NCI-H446 treated with DMSO at 0.1 percent for 48 hours (cell line): Measurements from ENCODE around the gene ABCG5.

ENCODE experiments used
- DNase-seq: peaks from one replicate; lab custom pipeline; 2025; lab: John Stamatoyannopoulos, UW

The ABCG5 gene

DNA sequence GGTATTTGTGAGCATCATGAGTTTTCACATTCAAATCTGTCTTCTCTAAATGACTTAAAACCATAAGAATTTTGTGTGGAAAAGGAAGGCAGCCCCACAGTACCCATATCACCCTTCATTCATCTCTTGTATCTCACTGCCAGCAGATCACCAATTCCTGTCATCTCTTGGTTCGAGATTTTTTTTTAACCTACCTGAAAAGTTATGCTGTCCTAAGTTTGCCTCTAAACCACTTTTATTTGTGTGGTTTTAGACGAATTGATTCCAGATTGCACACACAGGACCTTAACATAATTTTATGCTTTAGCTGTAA, 32.0 kb downstream of the ABCG5 start:
- no peak for DNase-seq

DNA sequence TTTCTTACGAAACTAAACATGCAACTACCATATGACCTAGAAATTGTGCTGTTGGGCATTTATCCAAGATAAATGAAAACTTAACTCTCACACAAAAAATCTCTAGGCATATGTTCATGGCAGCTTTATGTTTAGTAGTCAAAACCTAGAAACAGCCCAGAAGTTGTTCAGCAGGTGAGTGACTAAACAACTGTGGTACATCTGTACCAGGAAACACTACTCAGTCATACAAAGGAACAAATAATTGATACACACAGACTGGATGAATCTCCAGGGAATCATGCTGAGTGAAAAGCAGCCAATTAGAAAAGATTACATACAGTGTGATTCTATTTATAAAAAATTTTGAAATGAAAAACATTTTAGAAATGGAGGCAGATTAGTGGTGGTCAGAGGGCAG, 35.5 kb downstream of the ABCG5 start:
- DNase-seq, result no peak

DNA sequence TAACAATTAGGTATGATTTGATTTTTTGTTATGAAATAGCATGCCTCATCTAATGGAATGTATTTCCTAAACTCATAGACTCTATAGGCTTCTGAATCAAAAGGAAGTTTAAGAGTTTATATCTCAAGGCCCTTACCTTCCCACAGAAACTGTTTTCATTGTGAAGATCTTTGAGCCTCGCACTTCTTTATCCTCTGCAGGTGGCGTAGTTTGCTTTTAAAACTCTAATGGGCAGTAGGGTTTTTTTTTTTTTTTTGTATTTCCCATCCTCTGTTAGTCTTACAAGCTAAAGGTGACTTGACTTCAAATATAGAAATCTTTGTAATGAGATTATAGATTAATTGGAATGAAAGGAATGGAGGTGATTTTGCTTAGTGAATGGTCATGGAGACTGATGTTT, 36.5 kb downstream of the ABCG5 start:
- DNase-seq, result no peak

DNA sequence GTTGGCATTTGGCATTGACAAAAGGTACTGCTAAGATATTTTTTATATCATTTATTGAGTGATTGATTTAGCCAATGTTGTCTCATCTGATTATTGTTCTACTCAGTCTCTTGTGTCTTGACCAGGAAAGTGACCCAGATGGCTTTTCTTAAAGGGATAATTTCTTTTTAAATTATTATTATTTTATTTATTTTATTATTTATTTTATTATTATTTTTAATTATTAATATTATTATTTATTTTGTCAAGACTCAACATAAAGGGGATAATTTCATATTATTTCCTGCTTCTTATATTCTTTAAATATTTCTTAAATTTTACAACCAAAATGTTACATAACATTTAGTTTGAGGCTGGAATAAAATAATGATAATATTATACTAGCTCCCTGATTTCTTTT, 37.7 kb downstream of the ABCG5 start:
- no peak for DNase-seq

DNA sequence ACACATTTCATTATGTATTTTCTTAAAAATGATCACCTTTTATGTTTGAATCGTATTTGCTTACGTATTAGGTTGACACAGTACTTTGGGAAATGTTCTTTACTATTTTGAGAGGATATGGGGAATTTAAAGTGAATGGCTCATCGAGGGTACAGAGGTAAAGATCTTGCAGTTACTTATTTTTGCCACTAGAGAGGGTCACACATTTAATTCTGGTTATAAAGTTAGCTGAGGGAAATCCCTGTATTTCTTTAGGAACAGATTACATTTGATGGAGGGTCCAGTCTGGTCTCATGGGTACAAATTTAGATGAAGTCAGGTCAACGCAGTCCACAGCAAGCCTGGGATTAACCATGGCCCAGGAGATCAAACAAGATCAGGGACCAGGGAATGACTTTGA, 40.3 kb downstream of the ABCG5 start:
- DNase-seq, result no peak

DNA sequence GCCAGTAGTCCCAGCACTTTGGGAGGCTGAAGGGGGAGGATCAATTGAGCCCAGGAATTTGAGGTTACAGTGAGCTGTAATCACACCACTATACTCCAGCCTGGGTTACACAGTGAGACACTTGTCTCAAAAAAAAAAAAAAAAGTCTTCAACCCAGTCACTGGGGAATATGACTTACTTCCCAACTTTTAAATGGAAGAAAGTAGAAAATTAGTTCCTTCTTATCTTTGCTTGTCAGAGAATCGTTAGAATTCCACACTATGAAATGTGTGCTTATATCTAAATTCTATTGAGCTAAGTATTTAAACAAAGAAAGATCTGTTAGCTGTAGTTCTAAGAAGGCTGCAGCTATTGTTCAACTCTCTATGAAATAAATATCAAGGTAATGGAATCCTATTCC, 42.4 kb downstream of the ABCG5 start:
- no peak for DNase-seq

DNA sequence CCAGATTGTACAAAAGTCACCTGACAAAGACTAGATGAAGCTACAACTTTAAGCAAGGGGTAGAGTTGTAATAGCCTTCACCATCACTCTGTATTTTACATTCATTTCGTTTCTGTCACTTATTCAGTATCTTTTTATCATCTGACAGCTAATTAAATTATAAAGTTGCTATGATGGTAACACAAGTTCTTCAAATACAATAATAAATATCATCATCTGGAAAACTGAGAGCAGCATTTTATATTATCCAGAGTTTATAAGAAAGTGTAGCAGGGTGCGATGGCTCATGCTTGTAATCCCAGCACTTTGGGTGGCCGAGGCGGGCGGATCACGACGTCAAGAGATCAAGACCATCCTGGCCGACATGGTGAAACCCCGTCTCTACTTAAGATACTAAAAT, 43.7 kb downstream of the ABCG5 start:
- DNase-seq, result no peak

DNA sequence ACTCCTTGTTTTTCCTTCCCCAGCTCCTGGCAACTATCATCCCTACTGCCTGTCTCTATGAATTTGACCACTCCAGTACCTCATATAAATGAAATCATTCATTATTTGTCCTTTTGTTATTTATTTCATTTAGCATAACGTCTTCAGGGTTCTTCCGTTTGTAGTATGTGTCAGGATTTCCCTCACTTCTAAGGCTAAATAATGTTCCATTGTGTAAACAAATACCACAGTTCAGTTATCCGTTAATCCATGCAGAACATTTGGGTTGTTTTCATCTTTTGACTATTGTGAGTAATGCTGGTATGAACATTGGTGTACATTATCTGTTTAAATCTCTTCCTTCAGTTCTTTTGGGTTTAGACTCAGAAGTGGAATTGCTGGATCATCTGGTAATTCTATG, 46.0 kb downstream of the ABCG5 start:
- no peak for DNase-seq

DNA sequence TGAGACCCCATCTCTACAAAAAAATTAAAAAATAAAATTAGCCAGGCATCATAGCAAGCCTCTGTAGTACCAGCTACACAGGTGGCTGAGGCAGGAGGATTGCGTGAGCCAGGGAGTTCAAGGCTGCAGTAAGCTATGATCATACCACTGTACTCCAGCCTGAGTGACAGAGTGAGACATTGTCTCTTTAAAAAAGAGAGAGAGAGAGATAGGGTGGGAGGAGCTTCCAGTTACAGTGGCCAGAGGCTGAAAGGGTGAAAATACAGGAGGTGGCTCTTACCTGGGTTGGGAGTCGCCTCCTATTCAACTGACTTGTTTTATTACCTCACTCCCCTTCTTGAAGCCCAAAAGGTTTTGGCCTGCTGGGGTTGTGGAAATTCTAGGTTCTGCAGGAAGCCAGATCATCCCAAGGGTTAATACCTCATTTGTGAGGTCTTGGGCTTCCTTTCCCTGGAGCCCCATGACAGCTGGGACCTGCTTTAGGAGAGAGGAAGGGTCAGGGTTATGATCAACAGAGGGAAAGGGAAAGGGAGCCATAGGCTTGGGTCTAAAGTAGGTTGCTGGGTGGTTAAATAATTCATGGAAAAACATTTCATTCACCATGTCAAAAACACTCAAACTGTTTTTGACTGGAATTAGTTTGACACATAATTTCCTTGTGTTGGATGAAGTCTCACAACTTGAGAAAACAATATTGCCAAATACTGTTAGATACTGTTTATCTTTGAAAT, 47.4 kb downstream of the ABCG5 start:
- DNase-seq, result no peak

DNA sequence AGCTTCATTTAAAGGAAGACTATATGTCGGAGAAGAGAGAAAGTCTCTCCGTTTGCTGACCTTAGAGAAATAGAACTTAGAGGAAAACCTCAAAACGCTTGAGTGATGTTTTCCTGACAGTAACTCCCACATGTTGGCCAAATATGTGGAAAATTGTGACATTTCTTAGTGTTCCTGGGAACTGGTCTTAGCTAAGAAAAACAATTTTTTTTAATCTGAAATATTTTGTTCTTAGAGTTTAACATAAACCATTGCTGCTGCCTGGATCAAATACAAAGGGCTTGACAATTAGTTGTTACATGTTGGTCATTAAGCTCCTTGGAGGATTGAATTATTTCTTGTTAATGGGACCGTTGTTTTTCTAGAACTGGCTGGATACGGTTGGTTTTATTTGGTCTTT, 48.5 kb downstream of the ABCG5 start:
- DNase-seq, result no peak

DNA sequence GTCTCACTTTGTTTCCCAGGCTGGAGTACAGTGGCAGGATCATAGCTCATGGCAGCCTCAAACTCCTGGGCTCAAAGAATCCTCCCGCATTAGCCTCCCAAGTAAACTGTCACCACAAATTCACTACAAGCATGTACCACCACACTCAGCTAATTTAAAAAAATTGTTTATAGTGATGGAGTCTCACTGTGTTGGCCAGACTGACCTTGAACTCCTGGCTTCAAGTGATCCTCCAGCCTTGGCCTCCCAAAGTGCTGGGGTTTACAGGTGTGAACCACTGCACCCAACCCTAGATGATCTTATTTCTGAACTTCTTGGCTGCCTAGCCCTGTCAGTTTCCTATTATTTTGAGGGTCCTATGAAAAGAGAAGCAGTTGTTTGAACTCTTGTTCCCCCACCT, 50.0 kb downstream of the ABCG5 start:
- no peak for DNase-seq

DNA sequence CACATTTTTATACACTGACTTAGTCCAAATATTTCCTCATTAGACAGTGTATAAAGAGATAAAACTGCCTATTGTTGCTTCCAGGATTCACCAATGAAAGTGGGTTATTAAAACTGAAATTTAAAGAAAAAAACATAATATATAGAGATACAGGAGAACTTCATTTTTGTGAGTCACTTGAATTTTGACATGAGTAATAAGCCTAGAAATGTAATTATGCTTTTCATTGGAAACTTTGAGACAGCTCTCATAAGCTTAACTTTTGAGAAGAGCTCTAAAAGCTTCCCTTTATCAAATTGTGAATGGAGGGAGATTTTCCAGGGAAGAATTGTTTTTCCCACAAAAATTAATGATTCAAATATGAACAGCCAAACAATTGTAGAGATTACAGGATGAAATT, 50.7 kb downstream of the ABCG5 start:
- DNase-seq, result no peak

DNA sequence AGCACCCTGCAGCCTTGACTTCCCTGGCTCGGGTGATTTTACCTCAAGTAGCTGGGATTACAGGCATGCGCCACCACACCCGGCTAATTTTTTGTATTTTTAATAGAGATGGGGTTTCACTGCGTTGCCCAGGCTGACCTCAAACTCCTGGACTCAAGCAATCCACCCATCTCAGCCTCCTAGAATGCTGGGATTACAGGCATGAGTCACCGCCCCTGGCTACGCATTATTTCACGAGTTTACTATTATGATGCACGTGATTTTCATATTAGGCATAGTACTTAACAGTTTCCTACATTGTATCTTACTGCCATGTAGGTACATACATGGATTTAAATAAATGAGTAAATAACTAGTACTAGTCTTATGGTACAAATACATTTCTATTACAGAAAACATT, 60.4 kb downstream of the ABCG5 start:
- DNase-seq, result no peak

DNA sequence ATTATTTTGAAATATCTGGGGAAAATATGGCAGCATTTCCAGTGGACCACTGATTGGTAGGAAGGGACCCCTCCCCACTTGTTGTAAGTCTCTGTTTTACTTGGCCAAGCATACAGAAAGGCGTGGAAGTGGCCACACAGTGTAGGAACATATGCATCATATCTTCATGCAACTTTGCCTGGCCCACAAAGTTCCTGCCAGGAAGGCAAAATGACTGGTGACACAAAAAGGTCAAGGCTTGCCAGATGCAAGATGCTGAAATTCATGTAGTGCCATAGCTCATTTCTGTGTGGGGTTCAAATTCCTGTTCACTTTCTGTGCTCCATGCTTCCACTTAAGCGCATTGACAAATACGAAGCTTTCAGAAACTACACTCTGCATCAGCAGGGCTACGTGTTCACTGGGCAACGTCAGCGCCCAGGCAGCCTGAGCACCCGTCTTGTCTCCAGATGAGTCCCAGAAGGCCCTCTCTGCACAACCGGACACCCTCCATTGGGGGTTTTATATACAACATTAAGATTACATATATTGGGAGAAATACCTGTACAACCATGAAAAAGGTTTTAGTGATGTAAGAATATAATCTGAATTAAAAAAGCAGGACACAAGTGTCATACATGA, 61.2 kb downstream of the ABCG5 start:
- DNase-seq, result no peak

DNA sequence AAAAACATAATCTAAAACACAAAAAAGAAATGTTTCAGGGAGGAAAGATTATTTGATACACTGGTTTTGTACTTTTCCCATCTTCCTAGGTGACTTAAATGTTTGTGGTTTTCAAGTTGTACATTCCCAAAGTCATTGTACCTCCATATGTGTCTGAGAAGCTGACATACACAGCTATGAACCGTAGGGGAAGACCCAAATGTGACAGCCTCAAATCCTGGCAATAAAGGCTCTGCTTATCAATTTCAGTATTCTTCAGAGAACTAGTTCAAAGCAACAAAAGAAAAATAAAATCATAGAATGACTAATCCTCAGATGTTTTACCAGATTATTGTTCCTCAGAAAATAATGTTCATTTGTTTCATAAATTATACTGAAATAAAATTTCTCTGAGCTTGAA, 62.3 kb downstream of the ABCG5 start:
- no peak for DNase-seq

DNA sequence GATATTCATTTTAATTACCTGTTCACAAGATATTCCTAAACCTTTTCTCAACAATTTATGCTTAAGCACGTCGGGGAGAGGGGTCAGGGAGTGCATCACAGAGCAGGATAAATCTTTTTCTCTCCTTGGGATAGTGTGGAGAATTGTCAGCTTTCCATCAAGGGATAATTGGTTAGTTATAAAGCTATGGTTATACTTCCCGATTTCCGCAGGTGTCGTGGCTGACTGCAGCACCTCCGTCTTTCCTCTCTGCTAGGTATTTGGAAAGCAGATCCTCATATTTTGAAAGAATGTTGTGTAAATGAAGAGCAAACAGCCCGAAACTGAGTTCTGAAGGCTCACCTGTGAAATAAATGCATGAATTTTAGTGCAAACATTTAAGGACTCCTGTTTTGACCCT, 64.0 kb downstream of the ABCG5 start:
- no peak for DNase-seq

DNA sequence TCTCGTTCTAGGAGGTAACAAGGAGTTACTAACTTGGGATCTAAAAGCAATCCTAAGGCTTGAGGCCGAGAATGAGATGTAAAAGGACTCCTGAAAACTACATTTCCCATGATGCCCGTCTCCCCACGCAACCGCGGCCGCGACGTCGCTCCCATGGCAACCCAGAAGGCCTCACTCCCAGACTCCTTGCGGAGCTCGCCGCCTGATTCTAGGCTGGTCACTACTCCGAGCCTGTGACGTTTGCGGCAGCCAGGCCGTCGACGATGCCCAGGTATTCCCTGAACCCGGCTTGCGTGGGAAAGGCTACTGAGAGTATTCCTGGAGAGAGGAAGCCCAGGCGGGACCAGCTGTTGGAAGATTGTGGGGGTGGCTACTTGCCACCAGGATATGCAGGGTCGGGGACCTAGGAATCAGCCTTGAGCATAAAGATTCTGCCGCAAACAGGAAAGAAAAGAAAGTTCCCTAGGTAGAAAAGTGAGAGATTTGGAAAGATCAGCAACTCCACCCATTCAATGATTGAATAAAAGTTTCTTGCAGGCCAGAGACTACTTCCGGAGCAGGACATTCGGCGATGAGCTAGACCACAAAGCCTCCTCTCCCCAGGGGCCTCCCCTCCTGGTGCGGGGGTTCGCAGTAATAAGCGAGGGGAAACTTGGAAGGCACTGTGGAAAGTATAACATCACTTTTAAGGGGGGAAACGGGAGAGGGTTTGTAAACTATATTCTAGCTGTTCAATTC, 64.6 kb downstream of the ABCG5 start, which contains the start of gene DYNC2LI1:
TSS of gene DYNC2LI1 (plus strand) at position 164 of the 738 bp plus-strand sequence. CDS start at position 264, 100 bp downstream.
- peak; percentile 51 for DNase-seq

DNA sequence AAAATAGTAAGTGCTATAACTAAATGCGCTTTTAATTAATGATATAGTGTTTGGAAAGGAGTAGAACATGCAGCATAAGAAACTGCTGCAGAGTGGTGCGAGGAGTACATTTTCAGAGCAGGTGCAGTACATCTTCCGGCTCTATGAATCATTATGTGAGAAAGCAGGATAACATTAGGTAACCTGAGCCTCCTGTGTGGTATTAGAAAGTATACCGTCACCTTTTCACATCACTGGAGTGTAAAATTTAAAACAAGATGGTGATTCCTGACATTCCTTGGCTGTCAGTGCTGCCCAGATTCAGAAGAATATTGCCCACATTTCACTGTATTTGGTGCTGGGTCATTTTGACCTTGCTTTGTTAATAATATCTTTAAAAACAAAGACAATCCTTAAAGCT, 72.6 kb downstream of the ABCG5 start:
- no peak for DNase-seq

DNA sequence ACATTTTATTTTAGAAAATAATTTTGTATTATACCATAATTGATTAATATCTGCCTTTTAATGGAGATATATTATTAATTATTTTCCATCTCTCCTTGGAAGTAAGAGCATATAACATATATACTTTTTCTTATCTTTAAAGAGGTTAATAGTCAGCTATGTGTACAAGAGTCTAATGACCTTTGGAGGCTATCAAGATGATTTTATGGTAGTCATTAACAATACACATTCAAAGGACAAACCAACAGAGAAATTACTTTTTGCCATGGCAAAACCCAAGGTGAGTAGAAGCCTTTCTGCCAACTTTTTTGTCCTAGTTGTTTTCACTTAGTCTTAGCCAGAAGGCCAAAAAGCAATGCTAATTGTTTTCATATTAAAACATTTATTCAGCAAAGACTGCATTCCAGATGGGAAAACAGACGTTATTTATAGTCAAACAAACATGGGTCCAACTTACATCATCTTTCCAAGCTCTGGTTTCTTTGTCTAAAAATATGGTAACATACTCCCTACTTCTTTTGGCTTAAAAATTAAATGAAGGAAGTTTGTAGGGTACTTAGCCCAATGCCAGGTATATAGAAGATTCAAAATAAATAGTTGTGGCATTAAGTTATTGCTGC, 74.4 kb downstream of the ABCG5 start:
- peak; percentile 39 for DNase-seq

DNA sequence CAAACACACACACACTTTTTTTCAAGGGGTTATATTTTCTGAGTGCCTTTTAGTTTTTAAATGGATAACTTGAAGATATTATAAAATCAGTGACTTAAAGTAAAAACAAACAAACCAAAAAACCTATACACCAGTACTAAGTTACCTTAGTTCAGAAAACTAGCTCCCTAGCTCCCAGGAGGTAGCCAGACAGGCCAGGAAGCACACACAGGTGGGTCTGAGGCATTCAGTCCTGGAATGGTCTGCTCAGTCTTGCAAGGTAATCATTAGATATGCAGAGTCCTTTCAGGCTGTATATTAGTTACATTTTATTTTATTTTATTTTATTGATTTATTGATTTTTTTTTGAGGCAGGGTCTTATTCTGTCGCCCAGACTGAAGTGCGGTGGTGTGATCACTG, 75.5 kb downstream of the ABCG5 start:
- DNase-seq, result no peak
